HepG2 (cell line): ENCODE results near the gene INTU. TPM values are rescaled to one million over a fixed set of nuclear protein-coding genes. Genes with fewer than 3 reads are reported as not detected.
A peak's percentile ranks its signal among the peaks of the same experiment; 100 is the strongest.

Source experiments
- CCDC6 ChIP-seq: sonication (generic); formaldehyde crosslinking; IDR thresholded peaks from 2 replicates; pipeline ENCODE4 v1.8.1; 2022; ENCODE audit warnings: mild to moderate bottlenecking, missing genetic modification reagents, moderate library complexity
- FOSL1 ChIP-seq: sonication (generic); formaldehyde crosslinking; IDR thresholded peaks from 2 replicates; pipeline ENCODE4 v1.9.0; 2021; ENCODE audit warnings: missing genetic modification reagents, borderline replicate concordance
- HOXD1 ChIP-seq: sonication (generic); formaldehyde crosslinking; IDR thresholded peaks from 2 replicates; pipeline ENCODE4 v1.5.0; 2020; ENCODE audit warnings: missing genetic modification reagents
- PHF20 ChIP-seq: sonication (generic); formaldehyde crosslinking; IDR thresholded peaks from 2 replicates; pipeline ENCODE4 v1.5.0; 2020; ENCODE audit warnings: mild to moderate bottlenecking, missing genetic modification reagents
- POLR2A ChIP-seq, 2 experiments: IDR thresholded peaks; 2 replicates each; pipeline ENCODE4 v1.6.1; 2011; ENCODE audit warnings: low read depth in 2 of 2, low read length in 2 of 2, mild to moderate bottlenecking in 1 of 2, moderate library complexity in 1 of 2; ENCODE audit not compliant: insufficient read depth in 1 of 2
- POLR2G ChIP-seq: fragments of 200-400 bp; formaldehyde crosslinking; IDR thresholded peaks from 2 replicates; pipeline ENCODE4 v1.6.1; 2018; ENCODE audit warnings: mild to moderate bottlenecking, low read depth, low read length, moderate library complexity
- SIN3B ChIP-seq: fragments of 150-350 bp; IDR thresholded peaks from 2 replicates; pipeline ENCODE4 v1.6.1; 2014; ENCODE audit warnings: low read length
- YY1 ChIP-seq: IDR thresholded peaks from 2 replicates; pipeline ENCODE4 v1.6.1; 2011; ENCODE audit warnings: low read length, low read depth, moderate library complexity, mild to moderate bottlenecking; ENCODE audit not compliant: insufficient read depth, insufficient replicate concordance
- ZNF10 ChIP-seq: sonication (generic); formaldehyde crosslinking; IDR thresholded peaks from 2 replicates; pipeline ENCODE4 v1.4.0; 2020; ENCODE audit warnings: mild to moderate bottlenecking, low read depth, missing genetic modification reagents, borderline replicate concordance
- ZNF543 ChIP-seq: sonication (generic); formaldehyde crosslinking; IDR thresholded peaks from 2 replicates; pipeline ENCODE4 v1.4.0; 2020; ENCODE audit warnings: mild to moderate bottlenecking, missing genetic modification reagents
- ZNF720 ChIP-seq: sonication (generic); formaldehyde crosslinking; IDR thresholded peaks from 2 replicates; pipeline ENCODE4 v1.4.0; 2020; ENCODE audit warnings: missing genetic modification reagents
- ZNF883 ChIP-seq: sonication (generic); formaldehyde crosslinking; IDR thresholded peaks from 2 replicates; pipeline ENCODE4 v1.5.1; 2020; ENCODE audit warnings: mild to moderate bottlenecking, missing genetic modification reagents; ENCODE audit errors: not compliant biosample characterization
- polyA plus RNA-seq, 8 experiments: library from polyadenylated mRNA; depleted of rRNA in 3 of 8; stranded (reverse) in 7 of 8; unstranded in 1 of 8; fragments of >200 nt; fragmentation: Illumina TruSeq in 4 of 8; extraction: Trizol in 4 of 8; gene quantifications; 2 replicates each; pipeline versions ENCODE4 v1.2.1 to v1.2.3, GENCODE V29; 2011 to 2016; ENCODE audit warnings: low read depth in 4 of 8, missing spikeins in 1 of 8, mixed read lengths in 1 of 8; ENCODE audit not compliant: insufficient read depth in 1 of 8
- total RNA-seq, 5 experiments: library from RNA; depleted of rRNA; stranded (reverse); fragments of >200 nt; fragmentation: Illumina TruSeq; extraction: Trizol; gene quantifications; 2 replicates each; pipeline ENCODE4 v1.2.3, GENCODE V29; 2016; ENCODE audit warnings: low read depth in 1 of 5
- TF ChIP-seq, protein P1 (sequence below): IDR thresholded peaks from 2 replicates; pipeline ENCODE4 v1.6.1; 2016; ENCODE audit warnings: mild to moderate bottlenecking, missing biosample characterization, missing genetic modification reagents
- TF ChIP-seq, protein P2 (sequence below): sonication (generic); formaldehyde crosslinking; IDR thresholded peaks from 2 replicates; pipeline ENCODE4 v1.5.0; 2020; ENCODE audit warnings: missing genetic modification reagents
- TF ChIP-seq, protein P3 (sequence below): sonication (generic); formaldehyde crosslinking; IDR thresholded peaks from 2 replicates; pipeline ENCODE4 v1.8.1; 2023; ENCODE audit warnings: mild to moderate bottlenecking, inconsistent platforms, moderate library complexity, missing genetic modification reagents, borderline replicate concordance
- TF ChIP-seq, protein P4 (sequence below), 2 experiments: fragments of 450-650 bp in 1 of 2; sonication (generic) in 1 of 2; formaldehyde crosslinking in 1 of 2; IDR thresholded peaks; 2 replicates each; pipeline versions ENCODE4 v1.6.1 to v1.8.0; 2016 to 2022; ENCODE audit warnings: antibody characterized with exemption in 1 of 2, mild to moderate bottlenecking in 1 of 2, missing genetic modification reagents in 1 of 2

Gene INTU
- total and polyA plus RNA-seq, 2 of the 13 experiments (the other 11 are each of a cell fraction or from before 2014, with no cell fraction given): 5.3 to 6.2 TPM

- TF ChIP-seq, protein P1, sequence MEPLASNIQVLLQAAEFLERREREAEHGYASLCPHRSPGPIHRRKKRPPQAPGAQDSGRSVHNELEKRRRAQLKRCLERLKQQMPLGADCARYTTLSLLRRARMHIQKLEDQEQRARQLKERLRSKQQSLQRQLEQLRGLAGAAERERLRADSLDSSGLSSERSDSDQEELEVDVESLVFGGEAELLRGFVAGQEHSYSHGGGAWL (CRISPR knock-in tag): no peak
- TF ChIP-seq FOSL1 (CRISPR knock-in tag) (no peak), ZNF883 (CRISPR knock-in tag) (peak; percentile 58), POLR2A (IDR thresholded peaks at IDR 0.05; ENCODE audit: insufficient read depth in 1 of 2, low read depth in 2 of 2, low read length in 2 of 2) (peak; percentile 58 to 74), SIN3B (peak; percentile 75; the same call in 1 of the 2 replicates), PHF20 (CRISPR knock-in tag) (peak; percentile 50), YY1 (peak; percentile 95), CCDC6 (CRISPR knock-in tag) (no peak; the same call in 1 of the 2 replicates), POLR2G (peak; percentile 66), ZNF543 (no peak), ZNF10 (no peak), ZNF720 (CRISPR knock-in tag) (no peak), HOXD1 (CRISPR knock-in tag) (no peak)
- TF ChIP-seq, protein P2, sequence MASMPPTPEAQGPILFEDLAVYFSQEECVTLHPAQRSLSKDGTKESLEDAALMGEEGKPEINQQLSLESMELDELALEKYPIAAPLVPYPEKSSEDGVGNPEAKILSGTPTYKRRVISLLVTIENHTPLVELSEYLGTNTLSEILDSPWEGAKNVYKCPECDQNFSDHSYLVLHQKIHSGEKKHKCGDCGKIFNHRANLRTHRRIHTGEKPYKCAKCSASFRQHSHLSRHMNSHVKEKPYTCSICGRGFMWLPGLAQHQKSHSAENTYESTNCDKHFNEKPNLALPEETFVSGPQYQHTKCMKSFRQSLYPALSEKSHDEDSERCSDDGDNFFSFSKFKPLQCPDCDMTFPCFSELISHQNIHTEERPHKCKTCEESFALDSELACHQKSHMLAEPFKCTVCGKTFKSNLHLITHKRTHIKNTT: no peak
- TF ChIP-seq, protein P3, sequence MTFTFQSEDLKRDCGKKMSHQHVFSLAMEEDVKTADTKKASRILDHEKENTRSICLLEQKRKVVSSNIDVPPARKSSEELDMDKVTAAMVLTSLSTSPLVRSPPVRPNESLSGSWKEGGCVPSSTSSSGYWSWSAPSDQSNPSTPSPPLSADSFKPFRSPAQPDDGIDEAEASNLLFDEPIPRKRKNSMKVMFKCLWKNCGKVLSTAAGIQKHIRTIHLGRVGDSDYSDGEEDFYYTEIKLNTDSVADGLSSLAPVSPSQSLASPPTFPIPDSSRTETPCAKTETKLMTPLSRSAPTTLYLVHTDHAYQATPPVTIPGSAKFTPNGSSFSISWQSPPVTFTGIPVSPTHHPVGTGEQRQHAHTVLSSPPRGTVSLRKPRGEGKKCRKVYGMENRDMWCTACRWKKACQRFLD (CRISPR knock-in tag): no peak
- TF ChIP-seq, protein P4, sequence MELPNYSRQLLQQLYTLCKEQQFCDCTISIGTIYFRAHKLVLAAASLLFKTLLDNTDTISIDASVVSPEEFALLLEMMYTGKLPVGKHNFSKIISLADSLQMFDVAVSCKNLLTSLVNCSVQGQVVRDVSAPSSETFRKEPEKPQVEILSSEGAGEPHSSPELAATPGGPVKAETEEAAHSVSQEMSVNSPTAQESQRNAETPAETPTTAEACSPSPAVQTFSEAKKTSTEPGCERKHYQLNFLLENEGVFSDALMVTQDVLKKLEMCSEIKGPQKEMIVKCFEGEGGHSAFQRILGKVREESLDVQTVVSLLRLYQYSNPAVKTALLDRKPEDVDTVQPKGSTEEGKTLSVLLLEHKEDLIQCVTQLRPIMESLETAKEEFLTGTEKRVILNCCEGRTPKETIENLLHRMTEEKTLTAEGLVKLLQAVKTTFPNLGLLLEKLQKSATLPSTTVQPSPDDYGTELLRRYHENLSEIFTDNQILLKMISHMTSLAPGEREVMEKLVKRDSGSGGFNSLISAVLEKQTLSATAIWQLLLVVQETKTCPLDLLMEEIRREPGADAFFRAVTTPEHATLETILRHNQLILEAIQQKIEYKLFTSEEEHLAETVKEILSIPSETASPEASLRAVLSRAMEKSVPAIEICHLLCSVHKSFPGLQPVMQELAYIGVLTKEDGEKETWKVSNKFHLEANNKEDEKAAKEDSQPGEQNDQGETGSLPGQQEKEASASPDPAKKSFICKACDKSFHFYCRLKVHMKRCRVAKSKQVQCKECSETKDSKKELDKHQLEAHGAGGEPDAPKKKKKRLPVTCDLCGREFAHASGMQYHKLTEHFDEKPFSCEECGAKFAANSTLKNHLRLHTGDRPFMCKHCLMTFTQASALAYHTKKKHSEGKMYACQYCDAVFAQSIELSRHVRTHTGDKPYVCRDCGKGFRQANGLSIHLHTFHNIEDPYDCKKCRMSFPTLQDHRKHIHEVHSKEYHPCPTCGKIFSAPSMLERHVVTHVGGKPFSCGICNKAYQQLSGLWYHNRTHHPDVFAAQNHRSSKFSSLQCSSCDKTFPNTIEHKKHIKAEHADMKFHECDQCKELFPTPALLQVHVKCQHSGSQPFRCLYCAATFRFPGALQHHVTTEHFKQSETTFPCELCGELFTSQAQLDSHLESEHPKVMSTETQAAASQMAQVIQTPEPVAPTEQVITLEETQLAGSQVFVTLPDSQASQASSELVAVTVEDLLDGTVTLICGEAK (IDR thresholded peaks at IDR 0.05): no peak
- TF ChIP-seq, protein P4 (CRISPR knock-in tag; IDR thresholded peaks at IDR 0.05): no peak
These were observed at the start of gene INTU (continued) for GRCh38 chr4:127632420-127633403.
